Measurements from ENCODE around the gene FRK. TPM values are rescaled to one million over a fixed set of nuclear protein-coding genes. Genes with fewer than 3 reads are reported as not detected.
A peak's percentile ranks its signal among the peaks of the same experiment; 100 is the strongest.
"Not testable (repeated sequence)": the region's sequence is repeated elsewhere in the genome, so short reads cannot be mapped to it uniquely, and the experiment has no call there.

FRK gene
- total RNA-seq, 5 donors from 2014 or later (not counting 1 experiment from before 2014, with no cell fraction given) = 0.02 to 0.07 (median 0.06) TPM

- peaks cover 0 to 3% of the 10 kb centered on the region in 2 donors for H3K27me3 Mint-ChIP-seq
- WGBS (ENCODE audit: insufficient coverage) = no CpG with 5 or more reads among the region's 7 CpGs
- no peaks in the 10 kb centered on the region for H3K4me1 Mint-ChIP-seq
- POLR2A ChIA-PET = no interaction called here
- H3K4me1 ChIP-seq (ENCODE audit: control insufficient read depth in 1 of 2, extremely low read depth in 1 of 2, insufficient read depth in 2 of 2, low read length in 2 of 2) = no peaks in the 10 kb centered on the region
- H3K27ac ChIP-seq (ENCODE audit: low read length) = no peak overlapping the region
- peaks cover 0 to 7% (median 0%) of the 10 kb centered on the region in 3 donors for H3K9me3 Mint-ChIP-seq
- no peak overlapping the region for H3K27ac Mint-ChIP-seq
- H3K36me3 Mint-ChIP-seq = no peaks in the 10 kb centered on the region
- ATAC-seq (replicated peaks in 1 of 4) = no peak
- H3K9me3 ChIP-seq = no peaks in the 10 kb centered on the region
- no peaks in the 10 kb centered on the region for H3K27me3 ChIP-seq (replicated peaks in 1 of 2; ENCODE audit: control insufficient read depth in 2 of 2, extremely low read depth in 1 of 2, insufficient read depth in 2 of 2, low read length in 1 of 2)
- no peak overlapping the region for H3K4me3 ChIP-seq (ENCODE audit: control insufficient read depth in 1 of 2, extremely low read depth in 1 of 2, low read length in 1 of 2)
- H3K4me3 Mint-ChIP-seq = no peak overlapping the region
- no peaks in the 10 kb centered on the region for H3K36me3 ChIP-seq (ENCODE audit: control insufficient read depth in 2 of 2, extremely low read depth in 1 of 2, insufficient read depth in 1 of 2, low read length in 1 of 2)
- no peak for DNase-seq
- CTCF ChIA-PET = no interaction called here
These were observed 166.2 kb downstream of the FRK start for GRCh38 chr6:115894426-115894992.

GRCh38 chr6:115891750-115892149, 168.9 kb downstream of the FRK start:
- DNase-seq (no peak), ATAC-seq (replicated peaks in 1 of 4) (no peak)
- Histone ChIP-seq H3K4me3 (ENCODE audit: control insufficient read depth in 1 of 2, extremely low read depth in 1 of 2, low read length in 1 of 2) (no peak overlapping the region), H3K9me3 (no peaks in the 10 kb centered on the region), H3K27me3 (replicated peaks in 1 of 2; ENCODE audit: control insufficient read depth in 2 of 2, extremely low read depth in 1 of 2, insufficient read depth in 2 of 2, low read length in 1 of 2) (no peaks in the 10 kb centered on the region), H3K27ac (ENCODE audit: low read length) (no peak overlapping the region), H3K36me3 (ENCODE audit: control insufficient read depth in 2 of 2, extremely low read depth in 1 of 2, insufficient read depth in 1 of 2, low read length in 1 of 2) (no peaks in the 10 kb centered on the region), H3K4me1 (ENCODE audit: control insufficient read depth in 1 of 2, extremely low read depth in 1 of 2, insufficient read depth in 2 of 2, low read length in 2 of 2) (no peaks in the 10 kb centered on the region)
- Mint-ChIP-seq H3K27ac (no peak overlapping the region), H3K4me3 (no peak overlapping the region), H3K36me3 (no peaks in the 10 kb centered on the region), H3K4me1 (no peaks in the 10 kb centered on the region), H3K9me3 (peaks cover 0 to 7% (median 0%) of the 10 kb centered on the region in 3 donors), H3K27me3 (peaks cover 0 to 3% of the 10 kb centered on the region in 2 donors)
- WGBS (ENCODE audit: insufficient coverage) = no CpG with 5 or more reads among the region's 2 CpGs
- ChIA-PET CTCF (no interaction called here), POLR2A (interaction anchor here in 1 of 2 donors (0.6 kb wide), 1 partner anchor 457 kb away, joined by 3 read pairs; no protein-coding TSS in a partner anchor)

- Mint-ChIP-seq H3K27ac (no peak overlapping the region), H3K27me3 (peaks cover 0 to 3% of the 10 kb centered on the region in 2 donors), H3K36me3 (no peaks in the 10 kb centered on the region), H3K4me3 (no peak overlapping the region), H3K4me1 (no peaks in the 10 kb centered on the region), H3K9me3 (peaks cover 0 to 7% (median 0%) of the 10 kb centered on the region in 3 donors)
- no peak overlapping the region for H3K4me3 ChIP-seq (ENCODE audit: control insufficient read depth in 1 of 2, extremely low read depth in 1 of 2, low read length in 1 of 2)
- H3K27me3 ChIP-seq (replicated peaks in 1 of 2; ENCODE audit: control insufficient read depth in 2 of 2, extremely low read depth in 1 of 2, insufficient read depth in 2 of 2, low read length in 1 of 2) = no peaks in the 10 kb centered on the region
- CTCF ChIA-PET = no interaction called here
- no peak overlapping the region for H3K27ac ChIP-seq (ENCODE audit: low read length)
- H3K36me3 ChIP-seq (ENCODE audit: control insufficient read depth in 2 of 2, extremely low read depth in 1 of 2, insufficient read depth in 1 of 2, low read length in 1 of 2) = no peaks in the 10 kb centered on the region
- no peaks in the 10 kb centered on the region for H3K9me3 ChIP-seq
- no peak for DNase-seq
- no peak for ATAC-seq (replicated peaks in 1 of 4)
- H3K4me1 ChIP-seq (ENCODE audit: control insufficient read depth in 1 of 2, extremely low read depth in 1 of 2, insufficient read depth in 2 of 2, low read length in 2 of 2) = no peaks in the 10 kb centered on the region
- POLR2A ChIA-PET = no interaction called here
These were observed 169.5 kb downstream of the FRK start for GRCh38 chr6:115891111-115891669.

DNA sequence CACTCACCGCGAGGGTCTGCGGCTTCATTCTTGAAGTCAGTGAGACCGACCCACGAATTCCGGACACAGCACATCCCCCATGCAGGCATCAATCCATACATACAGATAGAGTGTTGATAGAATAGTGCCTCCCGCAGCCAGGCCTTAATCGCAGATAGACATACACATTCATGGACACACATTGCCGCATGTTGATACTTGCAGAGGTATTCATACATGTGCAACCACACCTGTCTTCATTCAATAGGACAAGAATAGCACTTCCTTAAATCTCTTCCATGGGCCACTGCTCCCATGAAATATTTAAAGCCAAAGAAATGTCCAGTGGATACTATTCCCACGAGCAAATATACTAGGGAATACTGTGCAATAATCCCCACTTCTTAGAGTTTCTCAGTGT, 170.5 kb downstream of the FRK start:
- peaks cover 0 to 7% (median 0%) of the 10 kb centered on the region in 3 donors for H3K9me3 Mint-ChIP-seq
- Histone ChIP-seq H3K9me3 (no peaks in the 10 kb centered on the region), H3K27ac (ENCODE audit: low read length) (no peak overlapping the region), H3K4me3 (ENCODE audit: control insufficient read depth in 1 of 2, extremely low read depth in 1 of 2, low read length in 1 of 2) (no peak overlapping the region), H3K27me3 (replicated peaks in 1 of 2; ENCODE audit: control insufficient read depth in 2 of 2, extremely low read depth in 1 of 2, insufficient read depth in 2 of 2, low read length in 1 of 2) (no peaks in the 10 kb centered on the region), H3K4me1 (ENCODE audit: control insufficient read depth in 1 of 2, extremely low read depth in 1 of 2, insufficient read depth in 2 of 2, low read length in 2 of 2) (no peaks in the 10 kb centered on the region), H3K36me3 (ENCODE audit: control insufficient read depth in 2 of 2, extremely low read depth in 1 of 2, insufficient read depth in 1 of 2, low read length in 1 of 2) (no peaks in the 10 kb centered on the region)
- no peak for ATAC-seq (replicated peaks in 1 of 4)
- H3K36me3 Mint-ChIP-seq = no peaks in the 10 kb centered on the region
- POLR2A ChIA-PET = no interaction called here
- CTCF ChIA-PET = no interaction called here
- H3K27me3 Mint-ChIP-seq = peaks cover 0 to 3% of the 10 kb centered on the region in 2 donors
- no peaks in the 10 kb centered on the region for H3K4me1 Mint-ChIP-seq
- DNase-seq = no peak
- WGBS (ENCODE audit: insufficient coverage) = 83% methylated on average over 2 of the region's 10 CpGs
- no peak overlapping the region for H3K27ac Mint-ChIP-seq
- no peak overlapping the region for H3K4me3 Mint-ChIP-seq

- H3K27ac Mint-ChIP-seq; ATAC-seq (replicated peaks in 1 of 4); H3K36me3 ChIP-seq (ENCODE audit: control insufficient read depth in 2 of 2, extremely low read depth in 1 of 2, insufficient read depth in 1 of 2, low read length in 1 of 2); H3K4me1 ChIP-seq (ENCODE audit: control insufficient read depth in 1 of 2, extremely low read depth in 1 of 2, insufficient read depth in 2 of 2, low read length in 2 of 2); H3K4me3 Mint-ChIP-seq; H3K36me3 Mint-ChIP-seq; H3K9me3 Mint-ChIP-seq; H3K4me1 Mint-ChIP-seq; POLR2A ChIA-PET; H3K4me3 ChIP-seq (ENCODE audit: control insufficient read depth in 1 of 2, extremely low read depth in 1 of 2, low read length in 1 of 2); H3K27me3 Mint-ChIP-seq; H3K27ac ChIP-seq (ENCODE audit: low read length); H3K27me3 ChIP-seq (replicated peaks in 1 of 2; ENCODE audit: control insufficient read depth in 2 of 2, extremely low read depth in 1 of 2, insufficient read depth in 2 of 2, low read length in 1 of 2); H3K9me3 ChIP-seq: not testable (repeated sequence)
- DNase-seq = peak in 1 of 35 experiments; percentile 0
- whole genome bisulfite sequencing (ENCODE audit: insufficient coverage) = 94% methylated on average over 33 of the region's 38 CpGs
- CTCF ChIA-PET = interaction anchor here (0.7 to 0.9 kb wide), 2 partner anchors 21 to 939 kb away, joined by 3 read pairs; no protein-coding TSS in a partner anchor
These were observed 171.8 kb downstream of the FRK start for GRCh38 chr6:115888687-115889470.

DNA sequence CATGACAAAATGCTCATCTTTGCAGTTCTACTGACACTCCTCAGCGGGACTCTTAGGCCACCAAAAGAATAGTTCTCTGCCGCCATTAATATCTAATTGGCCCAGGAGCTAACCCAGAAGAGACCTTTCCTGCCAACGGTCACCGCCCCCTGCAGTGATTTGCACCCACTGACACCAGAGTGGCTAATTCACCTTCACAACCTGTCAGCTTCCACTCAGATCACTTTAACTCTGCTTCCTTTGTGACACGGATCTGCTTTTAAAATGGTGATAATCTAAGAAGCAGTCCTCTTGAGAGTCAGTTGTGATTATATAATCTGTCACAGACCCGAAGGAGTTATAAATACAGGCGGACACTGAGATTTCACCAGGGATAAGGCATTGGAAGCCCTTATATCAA, 172.8 kb downstream of the FRK start:
- no peak for DNase-seq
- H3K27me3 ChIP-seq (replicated peaks in 1 of 2; ENCODE audit: control insufficient read depth in 2 of 2, extremely low read depth in 1 of 2, insufficient read depth in 2 of 2, low read length in 1 of 2) = no peaks in the 10 kb centered on the region
- peaks cover 0 to 3% of the 10 kb centered on the region in 2 donors for H3K27me3 Mint-ChIP-seq
- no peak overlapping the region for H3K4me3 Mint-ChIP-seq
- H3K27ac Mint-ChIP-seq = no peak overlapping the region
- ChIA-PET POLR2A (no interaction called here), CTCF (interaction anchor here (0.7 to 0.9 kb wide), 2 partner anchors 22 to 940 kb away, joined by 3 read pairs; no protein-coding TSS in a partner anchor)
- H3K4me3 ChIP-seq (ENCODE audit: control insufficient read depth in 1 of 2, extremely low read depth in 1 of 2, low read length in 1 of 2) = no peak overlapping the region
- no peaks in the 10 kb centered on the region for H3K4me1 Mint-ChIP-seq
- H3K36me3 Mint-ChIP-seq = no peaks in the 10 kb centered on the region
- H3K9me3 Mint-ChIP-seq = peaks cover 0 to 3% (median 0%) of the 10 kb centered on the region in 3 donors
- no peak for ATAC-seq (replicated peaks in 1 of 4)
- 90% methylated on average over 4 of the region's 7 CpGs for WGBS (ENCODE audit: insufficient coverage)
- H3K27ac ChIP-seq (ENCODE audit: low read length) = no peak overlapping the region
- no peaks in the 10 kb centered on the region for H3K9me3 ChIP-seq
- H3K4me1 ChIP-seq (ENCODE audit: control insufficient read depth in 1 of 2, extremely low read depth in 1 of 2, insufficient read depth in 2 of 2, low read length in 2 of 2) = no peaks in the 10 kb centered on the region
- H3K36me3 ChIP-seq (ENCODE audit: control insufficient read depth in 2 of 2, extremely low read depth in 1 of 2, insufficient read depth in 1 of 2, low read length in 1 of 2) = no peaks in the 10 kb centered on the region
